ENCODE data around the gene CUX1. TPM values are rescaled to one million over a fixed set of nuclear protein-coding genes. Genes with fewer than 3 reads are reported as not detected.
A peak's percentile ranks its signal among the peaks of the same experiment; 100 is the strongest.

The CUX1 gene
- total RNA-seq, 1 experiment from 2014 or later = 64.3 TPM

DNA sequence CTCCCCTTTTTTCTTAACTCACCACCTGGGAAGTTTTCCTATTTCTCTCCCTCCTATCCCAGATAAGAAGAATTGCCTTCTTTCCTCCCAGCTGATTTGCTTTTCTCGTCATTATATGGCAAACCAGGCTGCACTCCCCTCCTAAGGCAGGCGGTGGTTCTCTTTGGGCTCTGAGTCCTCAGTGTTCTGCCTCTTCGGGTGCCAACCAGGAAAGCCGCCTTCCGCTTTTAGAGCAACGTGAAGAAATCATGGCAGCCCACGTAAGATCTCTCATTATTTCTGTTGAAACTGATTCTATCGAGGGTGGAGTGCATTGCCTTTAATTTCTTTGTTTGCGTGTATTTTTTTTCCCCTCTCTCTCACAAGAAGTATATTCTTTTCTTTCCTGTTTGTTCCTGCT, 141.9 kb downstream of the CUX1 start:
- Mint-ChIP-seq H3K36me3 (0 out of 2 replicates have a peak, but pooled peaks cover 2% of the 10 kb centered on the region), H3K4me1 (peaks cover 52% of the 10 kb centered on the region), H3K27me3 (ENCODE audit: low read depth) (no peaks in the 10 kb centered on the region), H3K4me3 (no peak overlapping the region), H3K9me3 (no peaks in the 10 kb centered on the region), H3K27ac (peak overlapping the region; percentile 10)
- no peak for DNase-seq (ENCODE audit: low spot score)
- TF ChIP-seq, protein P1, sequence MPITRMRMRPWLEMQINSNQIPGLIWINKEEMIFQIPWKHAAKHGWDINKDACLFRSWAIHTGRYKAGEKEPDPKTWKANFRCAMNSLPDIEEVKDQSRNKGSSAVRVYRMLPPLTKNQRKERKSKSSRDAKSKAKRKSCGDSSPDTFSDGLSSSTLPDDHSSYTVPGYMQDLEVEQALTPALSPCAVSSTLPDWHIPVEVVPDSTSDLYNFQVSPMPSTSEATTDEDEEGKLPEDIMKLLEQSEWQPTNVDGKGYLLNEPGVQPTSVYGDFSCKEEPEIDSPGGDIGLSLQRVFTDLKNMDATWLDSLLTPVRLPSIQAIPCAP (CRISPR knock-in tag; IDR thresholded peaks at IDR 0.05) = no peak
- TF ChIP-seq ZNF416 (CRISPR knock-in tag; IDR thresholded peaks at IDR 0.05) (no peak), JAZF1 (CRISPR knock-in tag; IDR thresholded peaks at IDR 0.05) (no peak), GABPB1 (CRISPR knock-in tag; IDR thresholded peaks at IDR 0.05) (no peak), TEAD4 (CRISPR knock-in tag; IDR thresholded peaks at IDR 0.05) (no peak)
- TF ChIP-seq, protein P2, sequence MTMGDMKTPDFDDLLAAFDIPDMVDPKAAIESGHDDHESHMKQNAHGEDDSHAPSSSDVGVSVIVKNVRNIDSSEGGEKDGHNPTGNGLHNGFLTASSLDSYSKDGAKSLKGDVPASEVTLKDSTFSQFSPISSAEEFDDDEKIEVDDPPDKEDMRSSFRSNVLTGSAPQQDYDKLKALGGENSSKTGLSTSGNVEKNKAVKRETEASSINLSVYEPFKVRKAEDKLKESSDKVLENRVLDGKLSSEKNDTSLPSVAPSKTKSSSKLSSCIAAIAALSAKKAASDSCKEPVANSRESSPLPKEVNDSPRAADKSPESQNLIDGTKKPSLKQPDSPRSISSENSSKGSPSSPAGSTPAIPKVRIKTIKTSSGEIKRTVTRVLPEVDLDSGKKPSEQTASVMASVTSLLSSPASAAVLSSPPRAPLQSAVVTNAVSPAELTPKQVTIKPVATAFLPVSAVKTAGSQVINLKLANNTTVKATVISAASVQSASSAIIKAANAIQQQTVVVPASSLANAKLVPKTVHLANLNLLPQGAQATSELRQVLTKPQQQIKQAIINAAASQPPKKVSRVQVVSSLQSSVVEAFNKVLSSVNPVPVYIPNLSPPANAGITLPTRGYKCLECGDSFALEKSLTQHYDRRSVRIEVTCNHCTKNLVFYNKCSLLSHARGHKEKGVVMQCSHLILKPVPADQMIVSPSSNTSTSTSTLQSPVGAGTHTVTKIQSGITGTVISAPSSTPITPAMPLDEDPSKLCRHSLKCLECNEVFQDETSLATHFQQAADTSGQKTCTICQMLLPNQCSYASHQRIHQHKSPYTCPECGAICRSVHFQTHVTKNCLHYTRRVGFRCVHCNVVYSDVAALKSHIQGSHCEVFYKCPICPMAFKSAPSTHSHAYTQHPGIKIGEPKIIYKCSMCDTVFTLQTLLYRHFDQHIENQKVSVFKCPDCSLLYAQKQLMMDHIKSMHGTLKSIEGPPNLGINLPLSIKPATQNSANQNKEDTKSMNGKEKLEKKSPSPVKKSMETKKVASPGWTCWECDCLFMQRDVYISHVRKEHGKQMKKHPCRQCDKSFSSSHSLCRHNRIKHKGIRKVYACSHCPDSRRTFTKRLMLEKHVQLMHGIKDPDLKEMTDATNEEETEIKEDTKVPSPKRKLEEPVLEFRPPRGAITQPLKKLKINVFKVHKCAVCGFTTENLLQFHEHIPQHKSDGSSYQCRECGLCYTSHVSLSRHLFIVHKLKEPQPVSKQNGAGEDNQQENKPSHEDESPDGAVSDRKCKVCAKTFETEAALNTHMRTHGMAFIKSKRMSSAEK (CRISPR knock-in tag; IDR thresholded peaks at IDR 0.05; ENCODE audit: borderline replicate concordance) = no peak
- ChIA-PET CTCF (interaction anchor here (0.6 to 1.2 kb wide), 2 partner anchors 16 to 23 kb away, joined by 4 to 6 read pairs; no protein-coding TSS in a partner anchor), POLR2A (interaction anchor here (0.7 kb wide), 1 partner anchor 112 kb away, joined by 5 read pairs; no protein-coding TSS in a partner anchor)
- ATAC-seq = no peak

DNA sequence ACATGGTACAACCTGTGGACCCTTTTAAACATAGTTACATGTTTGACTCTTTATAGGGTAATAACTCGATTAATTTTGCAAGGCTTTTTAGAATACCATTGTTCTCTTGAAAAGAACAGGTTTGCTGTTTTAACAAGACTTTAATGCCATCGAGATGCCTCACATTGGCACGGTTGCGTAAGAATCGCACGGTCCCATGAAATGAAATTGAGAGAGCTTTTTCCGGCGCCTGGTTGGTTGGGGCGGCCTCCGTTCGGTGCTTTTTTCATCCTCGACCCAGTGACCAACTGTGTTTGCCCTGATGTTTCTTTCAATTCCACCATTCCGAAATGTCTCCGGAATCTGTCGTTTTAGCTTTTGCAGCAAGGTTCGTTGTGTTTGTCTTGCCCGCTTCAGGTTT, 142.4 kb downstream of the CUX1 start:
- ATAC-seq (no peak), DNase-seq (ENCODE audit: low spot score) (no peak)
- ChIA-PET POLR2A (interaction anchor here (0.7 kb wide), 1 partner anchor 112 kb away, joined by 5 read pairs; no protein-coding TSS in a partner anchor), CTCF (no interaction called here)
- Mint-ChIP-seq H3K4me1 (peaks cover 50% of the 10 kb centered on the region), H3K27ac (peak overlapping the region; percentile 10), H3K9me3 (no peaks in the 10 kb centered on the region), H3K36me3 (0 out of 2 replicates have a peak, but pooled peaks cover 2% of the 10 kb centered on the region), H3K27me3 (ENCODE audit: low read depth) (no peaks in the 10 kb centered on the region), H3K4me3 (no peak overlapping the region)
- TF ChIP-seq, protein P3, sequence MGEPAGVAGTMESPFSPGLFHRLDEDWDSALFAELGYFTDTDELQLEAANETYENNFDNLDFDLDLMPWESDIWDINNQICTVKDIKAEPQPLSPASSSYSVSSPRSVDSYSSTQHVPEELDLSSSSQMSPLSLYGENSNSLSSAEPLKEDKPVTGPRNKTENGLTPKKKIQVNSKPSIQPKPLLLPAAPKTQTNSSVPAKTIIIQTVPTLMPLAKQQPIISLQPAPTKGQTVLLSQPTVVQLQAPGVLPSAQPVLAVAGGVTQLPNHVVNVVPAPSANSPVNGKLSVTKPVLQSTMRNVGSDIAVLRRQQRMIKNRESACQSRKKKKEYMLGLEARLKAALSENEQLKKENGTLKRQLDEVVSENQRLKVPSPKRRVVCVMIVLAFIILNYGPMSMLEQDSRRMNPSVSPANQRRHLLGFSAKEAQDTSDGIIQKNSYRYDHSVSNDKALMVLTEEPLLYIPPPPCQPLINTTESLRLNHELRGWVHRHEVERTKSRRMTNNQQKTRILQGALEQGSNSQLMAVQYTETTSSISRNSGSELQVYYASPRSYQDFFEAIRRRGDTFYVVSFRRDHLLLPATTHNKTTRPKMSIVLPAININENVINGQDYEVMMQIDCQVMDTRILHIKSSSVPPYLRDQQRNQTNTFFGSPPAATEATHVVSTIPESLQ (CRISPR knock-in tag; IDR thresholded peaks at IDR 0.05) = no peak
- no peak for TF ChIP-seq ETV6 (CRISPR knock-in tag; IDR thresholded peaks at IDR 0.05)
- no peak for TF ChIP-seq ZNF138 (CRISPR knock-in tag; conservative IDR thresholded peaks at IDR 0.05)
- TF ChIP-seq, protein P4, sequence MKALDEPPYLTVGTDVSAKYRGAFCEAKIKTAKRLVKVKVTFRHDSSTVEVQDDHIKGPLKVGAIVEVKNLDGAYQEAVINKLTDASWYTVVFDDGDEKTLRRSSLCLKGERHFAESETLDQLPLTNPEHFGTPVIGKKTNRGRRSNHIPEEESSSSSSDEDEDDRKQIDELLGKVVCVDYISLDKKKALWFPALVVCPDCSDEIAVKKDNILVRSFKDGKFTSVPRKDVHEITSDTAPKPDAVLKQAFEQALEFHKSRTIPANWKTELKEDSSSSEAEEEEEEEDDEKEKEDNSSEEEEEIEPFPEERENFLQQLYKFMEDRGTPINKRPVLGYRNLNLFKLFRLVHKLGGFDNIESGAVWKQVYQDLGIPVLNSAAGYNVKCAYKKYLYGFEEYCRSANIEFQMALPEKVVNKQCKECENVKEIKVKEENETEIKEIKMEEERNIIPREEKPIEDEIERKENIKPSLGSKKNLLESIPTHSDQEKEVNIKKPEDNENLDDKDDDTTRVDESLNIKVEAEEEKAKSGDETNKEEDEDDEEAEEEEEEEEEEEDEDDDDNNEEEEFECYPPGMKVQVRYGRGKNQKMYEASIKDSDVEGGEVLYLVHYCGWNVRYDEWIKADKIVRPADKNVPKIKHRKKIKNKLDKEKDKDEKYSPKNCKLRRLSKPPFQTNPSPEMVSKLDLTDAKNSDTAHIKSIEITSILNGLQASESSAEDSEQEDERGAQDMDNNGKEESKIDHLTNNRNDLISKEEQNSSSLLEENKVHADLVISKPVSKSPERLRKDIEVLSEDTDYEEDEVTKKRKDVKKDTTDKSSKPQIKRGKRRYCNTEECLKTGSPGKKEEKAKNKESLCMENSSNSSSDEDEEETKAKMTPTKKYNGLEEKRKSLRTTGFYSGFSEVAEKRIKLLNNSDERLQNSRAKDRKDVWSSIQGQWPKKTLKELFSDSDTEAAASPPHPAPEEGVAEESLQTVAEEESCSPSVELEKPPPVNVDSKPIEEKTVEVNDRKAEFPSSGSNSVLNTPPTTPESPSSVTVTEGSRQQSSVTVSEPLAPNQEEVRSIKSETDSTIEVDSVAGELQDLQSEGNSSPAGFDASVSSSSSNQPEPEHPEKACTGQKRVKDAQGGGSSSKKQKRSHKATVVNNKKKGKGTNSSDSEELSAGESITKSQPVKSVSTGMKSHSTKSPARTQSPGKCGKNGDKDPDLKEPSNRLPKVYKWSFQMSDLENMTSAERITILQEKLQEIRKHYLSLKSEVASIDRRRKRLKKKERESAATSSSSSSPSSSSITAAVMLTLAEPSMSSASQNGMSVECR (CRISPR knock-in tag; IDR thresholded peaks at IDR 0.05; ENCODE audit: borderline replicate concordance) = no peak
- no peak for TF ChIP-seq TEAD1 (CRISPR knock-in tag; IDR thresholded peaks at IDR 0.05)
- TF ChIP-seq, protein P5, sequence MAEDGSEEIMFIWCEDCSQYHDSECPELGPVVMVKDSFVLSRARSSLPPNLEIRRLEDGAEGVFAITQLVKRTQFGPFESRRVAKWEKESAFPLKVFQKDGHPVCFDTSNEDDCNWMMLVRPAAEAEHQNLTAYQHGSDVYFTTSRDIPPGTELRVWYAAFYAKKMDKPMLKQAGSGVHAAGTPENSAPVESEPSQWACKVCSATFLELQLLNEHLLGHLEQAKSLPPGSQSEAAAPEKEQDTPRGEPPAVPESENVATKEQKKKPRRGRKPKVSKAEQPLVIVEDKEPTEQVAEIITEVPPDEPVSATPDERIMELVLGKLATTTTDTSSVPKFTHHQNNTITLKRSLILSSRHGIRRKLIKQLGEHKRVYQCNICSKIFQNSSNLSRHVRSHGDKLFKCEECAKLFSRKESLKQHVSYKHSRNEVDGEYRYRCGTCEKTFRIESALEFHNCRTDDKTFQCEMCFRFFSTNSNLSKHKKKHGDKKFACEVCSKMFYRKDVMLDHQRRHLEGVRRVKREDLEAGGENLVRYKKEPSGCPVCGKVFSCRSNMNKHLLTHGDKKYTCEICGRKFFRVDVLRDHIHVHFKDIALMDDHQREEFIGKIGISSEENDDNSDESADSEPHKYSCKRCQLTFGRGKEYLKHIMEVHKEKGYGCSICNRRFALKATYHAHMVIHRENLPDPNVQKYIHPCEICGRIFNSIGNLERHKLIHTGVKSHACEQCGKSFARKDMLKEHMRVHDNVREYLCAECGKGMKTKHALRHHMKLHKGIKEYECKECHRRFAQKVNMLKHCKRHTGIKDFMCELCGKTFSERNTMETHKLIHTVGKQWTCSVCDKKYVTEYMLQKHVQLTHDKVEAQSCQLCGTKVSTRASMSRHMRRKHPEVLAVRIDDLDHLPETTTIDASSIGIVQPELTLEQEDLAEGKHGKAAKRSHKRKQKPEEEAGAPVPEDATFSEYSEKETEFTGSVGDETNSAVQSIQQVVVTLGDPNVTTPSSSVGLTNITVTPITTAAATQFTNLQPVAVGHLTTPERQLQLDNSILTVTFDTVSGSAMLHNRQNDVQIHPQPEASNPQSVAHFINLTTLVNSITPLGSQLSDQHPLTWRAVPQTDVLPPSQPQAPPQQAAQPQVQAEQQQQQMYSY (CRISPR knock-in tag; IDR thresholded peaks at IDR 0.05) = no peak
- TF ChIP-seq, protein P6, sequence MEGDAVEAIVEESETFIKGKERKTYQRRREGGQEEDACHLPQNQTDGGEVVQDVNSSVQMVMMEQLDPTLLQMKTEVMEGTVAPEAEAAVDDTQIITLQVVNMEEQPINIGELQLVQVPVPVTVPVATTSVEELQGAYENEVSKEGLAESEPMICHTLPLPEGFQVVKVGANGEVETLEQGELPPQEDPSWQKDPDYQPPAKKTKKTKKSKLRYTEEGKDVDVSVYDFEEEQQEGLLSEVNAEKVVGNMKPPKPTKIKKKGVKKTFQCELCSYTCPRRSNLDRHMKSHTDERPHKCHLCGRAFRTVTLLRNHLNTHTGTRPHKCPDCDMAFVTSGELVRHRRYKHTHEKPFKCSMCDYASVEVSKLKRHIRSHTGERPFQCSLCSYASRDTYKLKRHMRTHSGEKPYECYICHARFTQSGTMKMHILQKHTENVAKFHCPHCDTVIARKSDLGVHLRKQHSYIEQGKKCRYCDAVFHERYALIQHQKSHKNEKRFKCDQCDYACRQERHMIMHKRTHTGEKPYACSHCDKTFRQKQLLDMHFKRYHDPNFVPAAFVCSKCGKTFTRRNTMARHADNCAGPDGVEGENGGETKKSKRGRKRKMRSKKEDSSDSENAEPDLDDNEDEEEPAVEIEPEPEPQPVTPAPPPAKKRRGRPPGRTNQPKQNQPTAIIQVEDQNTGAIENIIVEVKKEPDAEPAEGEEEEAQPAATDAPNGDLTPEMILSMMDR (IDR thresholded peaks at IDR 0.05) = no peak
- TF ChIP-seq, protein P1 (CRISPR knock-in tag; IDR thresholded peaks at IDR 0.05) = no peak
- TF ChIP-seq, protein P7, sequence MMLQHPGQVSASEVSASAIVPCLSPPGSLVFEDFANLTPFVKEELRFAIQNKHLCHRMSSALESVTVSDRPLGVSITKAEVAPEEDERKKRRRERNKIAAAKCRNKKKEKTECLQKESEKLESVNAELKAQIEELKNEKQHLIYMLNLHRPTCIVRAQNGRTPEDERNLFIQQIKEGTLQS (CRISPR knock-in tag; conservative IDR thresholded peaks at IDR 0.05) = no peak
- TF ChIP-seq, protein P8, sequence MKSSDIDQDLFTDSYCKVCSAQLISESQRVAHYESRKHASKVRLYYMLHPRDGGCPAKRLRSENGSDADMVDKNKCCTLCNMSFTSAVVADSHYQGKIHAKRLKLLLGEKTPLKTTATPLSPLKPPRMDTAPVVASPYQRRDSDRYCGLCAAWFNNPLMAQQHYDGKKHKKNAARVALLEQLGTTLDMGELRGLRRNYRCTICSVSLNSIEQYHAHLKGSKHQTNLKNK (CRISPR knock-in tag; IDR thresholded peaks at IDR 0.05) = no peak
